EH (cell line): ENCODE data around the gene CYTH2.

ENCODE experiments used
- DNase-seq: peaks from one replicate; pipeline ENCODE4 v3.0.0-alpha.2; 2015; ENCODE audit warnings: low read depth

CYTH2 gene

GRCh38 chr19:48452289-48453190 is 16.6 kb upstream of the CYTH2 start:
- no peak for DNase-seq

GRCh38 chr19:48454150-48454730 is 14.9 kb upstream of the CYTH2 start:
- no peak for DNase-seq

GRCh38 chr19:48455171-48455907 is 13.8 kb upstream of the CYTH2 start, which contains the start of gene KCNJ14:
Gene KCNJ14, plus strand, starts transcription at chr19:48455574. Its CDS starts 6,151 bp downstream, at chr19:48461725.
- DNase-seq, result no peak

GRCh38 chr19:48455908-48456562 is 13.1 kb upstream of the CYTH2 start:
- no peak for DNase-seq

GRCh38 chr19:48456864-48457263 is 12.3 kb upstream of the CYTH2 start:
- DNase-seq, result no peak

GRCh38 chr19:48458016-48458415 is 11.2 kb upstream of the CYTH2 start:
- DNase-seq, result no peak

GRCh38 chr19:48461651-48461981 is 7.6 kb upstream of the CYTH2 start:
- no peak for DNase-seq

- no peak for DNase-seq
These were observed 7.0 kb upstream of the CYTH2 start for GRCh38 chr19:48461982-48462655.

- no peak for DNase-seq
These were observed 4.0 kb upstream of the CYTH2 start for GRCh38 chr19:48465215-48465614.

GRCh38 chr19:48466561-48467325 is 2.4 kb upstream of the CYTH2 start:
- DNase-seq, result peak; percentile 62

- peak; percentile 100 for DNase-seq
These were observed 339 bp upstream of the CYTH2 start for GRCh38 chr19:48468772-48469288.

- DNase-seq, result no peak
These were observed 938 bp downstream of the CYTH2 start for GRCh38 chr19:48469934-48470680.

GRCh38 chr19:48470856-48471255 is 1.7 kb downstream of the CYTH2 start:
- no peak for DNase-seq

GRCh38 chr19:48471836-48472235 is 2.7 kb downstream of the CYTH2 start:
- no peak for DNase-seq

GRCh38 chr19:48473161-48473966 is 4.2 kb downstream of the CYTH2 start:
- no peak for DNase-seq

GRCh38 chr19:48474084-48474592 is 5.0 kb downstream of the CYTH2 start:
- no peak for DNase-seq

- no peak for DNase-seq
These were observed 6.3 kb downstream of the CYTH2 start for GRCh38 chr19:48475369-48476068.

GRCh38 chr19:48476176-48476575 is 7.0 kb downstream of the CYTH2 start:
- no peak for DNase-seq
